ENCODE measurements around the gene HSD17B11. TPM values are rescaled to one million over a fixed set of nuclear protein-coding genes. Genes with fewer than 3 reads are reported as not detected.
"Not testable (repeated sequence)": the region's sequence is repeated elsewhere in the genome, so short reads cannot be mapped to it uniquely, and the experiment has no call there.

Gene HSD17B11
- total RNA-seq, 4 donors from 2014 or later = 62.0 to 142 (median 105) TPM

DNA sequence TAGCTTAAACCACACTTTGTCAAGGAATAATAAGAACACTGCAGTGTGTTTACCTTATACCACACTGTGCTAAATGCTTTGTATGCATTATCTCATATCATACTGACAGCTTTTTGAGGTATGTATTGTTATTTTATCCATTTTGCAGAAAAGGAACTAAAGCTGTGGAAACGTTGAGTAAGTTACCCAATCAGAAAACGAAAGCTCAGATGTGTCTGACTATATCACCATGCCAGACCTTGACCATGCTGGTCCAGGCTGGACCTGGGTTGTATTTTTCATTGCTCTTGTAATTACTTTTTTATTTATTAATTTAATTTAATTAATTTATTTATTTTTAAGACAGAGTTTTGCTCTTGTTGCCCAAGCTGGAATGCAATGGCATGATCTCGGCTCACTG, 2.1 kb downstream of the HSD17B11 start:
- TF ChIP-seq POLR2A (IDR thresholded peaks at IDR 0.05) = no peak
- TF ChIP-seq, protein P1, sequence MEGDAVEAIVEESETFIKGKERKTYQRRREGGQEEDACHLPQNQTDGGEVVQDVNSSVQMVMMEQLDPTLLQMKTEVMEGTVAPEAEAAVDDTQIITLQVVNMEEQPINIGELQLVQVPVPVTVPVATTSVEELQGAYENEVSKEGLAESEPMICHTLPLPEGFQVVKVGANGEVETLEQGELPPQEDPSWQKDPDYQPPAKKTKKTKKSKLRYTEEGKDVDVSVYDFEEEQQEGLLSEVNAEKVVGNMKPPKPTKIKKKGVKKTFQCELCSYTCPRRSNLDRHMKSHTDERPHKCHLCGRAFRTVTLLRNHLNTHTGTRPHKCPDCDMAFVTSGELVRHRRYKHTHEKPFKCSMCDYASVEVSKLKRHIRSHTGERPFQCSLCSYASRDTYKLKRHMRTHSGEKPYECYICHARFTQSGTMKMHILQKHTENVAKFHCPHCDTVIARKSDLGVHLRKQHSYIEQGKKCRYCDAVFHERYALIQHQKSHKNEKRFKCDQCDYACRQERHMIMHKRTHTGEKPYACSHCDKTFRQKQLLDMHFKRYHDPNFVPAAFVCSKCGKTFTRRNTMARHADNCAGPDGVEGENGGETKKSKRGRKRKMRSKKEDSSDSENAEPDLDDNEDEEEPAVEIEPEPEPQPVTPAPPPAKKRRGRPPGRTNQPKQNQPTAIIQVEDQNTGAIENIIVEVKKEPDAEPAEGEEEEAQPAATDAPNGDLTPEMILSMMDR (IDR thresholded peaks at IDR 0.05) = no peak
- Histone ChIP-seq H3K4me3 (peak overlapping the region in 1 of 2 donors; percentile 59), H3K27me3 (no peaks in the 10 kb centered on the region), H3K9me3 (peaks cover 0 to 4% of the 10 kb centered on the region in 2 donors), H3K27ac (peak overlapping the region; percentile 94 to 97), H3K4me1 (no peaks in the 10 kb centered on the region), H3K36me3 (no peaks in the 10 kb centered on the region)
- intact Hi-C loops (cut with DNase I; ENCODE audit: low total_unique reads) = loop anchor here (10.0 kb wide), 1 partner anchor 76 kb away; no protein-coding TSS in a partner anchor
- no peak for DNase-seq

DNA sequence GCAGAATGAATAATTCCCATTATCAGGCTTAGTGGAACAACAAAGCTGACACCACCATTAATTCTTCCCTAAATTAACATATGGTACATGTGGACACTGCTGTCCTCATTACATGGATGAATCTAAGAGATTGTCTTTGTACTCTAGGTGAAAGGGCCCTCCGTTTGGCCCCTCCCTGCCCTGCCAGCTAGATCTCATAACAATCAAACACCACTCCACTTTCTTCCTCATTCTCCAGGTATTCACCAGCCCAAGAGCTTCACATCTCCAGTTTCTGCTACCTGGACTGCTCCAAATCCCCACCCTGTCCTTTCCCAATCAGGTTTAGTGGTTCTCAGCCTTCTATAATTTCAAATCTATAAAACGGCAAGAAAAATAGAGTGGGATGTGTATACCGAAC, 3.8 kb downstream of the HSD17B11 start:
- no peak for TF ChIP-seq POLR2A (IDR thresholded peaks at IDR 0.05)
- TF ChIP-seq, protein P1 (IDR thresholded peaks at IDR 0.05) = no peak
- no peaks in the 10 kb centered on the region for H3K36me3 ChIP-seq
- DNase-seq = no peak
- no peak overlapping the region for H3K27ac ChIP-seq
- intact Hi-C loops (cut with DNase I; ENCODE audit: low total_unique reads) = loop anchor here (10.0 kb wide), 1 partner anchor 78 kb away; no protein-coding TSS in a partner anchor
- H3K4me1 ChIP-seq = no peaks in the 10 kb centered on the region
- H3K4me3 ChIP-seq = no peak overlapping the region
- H3K9me3 ChIP-seq = peaks cover 0 to 4% of the 10 kb centered on the region in 2 donors
- no peaks in the 10 kb centered on the region for H3K27me3 ChIP-seq

DNA sequence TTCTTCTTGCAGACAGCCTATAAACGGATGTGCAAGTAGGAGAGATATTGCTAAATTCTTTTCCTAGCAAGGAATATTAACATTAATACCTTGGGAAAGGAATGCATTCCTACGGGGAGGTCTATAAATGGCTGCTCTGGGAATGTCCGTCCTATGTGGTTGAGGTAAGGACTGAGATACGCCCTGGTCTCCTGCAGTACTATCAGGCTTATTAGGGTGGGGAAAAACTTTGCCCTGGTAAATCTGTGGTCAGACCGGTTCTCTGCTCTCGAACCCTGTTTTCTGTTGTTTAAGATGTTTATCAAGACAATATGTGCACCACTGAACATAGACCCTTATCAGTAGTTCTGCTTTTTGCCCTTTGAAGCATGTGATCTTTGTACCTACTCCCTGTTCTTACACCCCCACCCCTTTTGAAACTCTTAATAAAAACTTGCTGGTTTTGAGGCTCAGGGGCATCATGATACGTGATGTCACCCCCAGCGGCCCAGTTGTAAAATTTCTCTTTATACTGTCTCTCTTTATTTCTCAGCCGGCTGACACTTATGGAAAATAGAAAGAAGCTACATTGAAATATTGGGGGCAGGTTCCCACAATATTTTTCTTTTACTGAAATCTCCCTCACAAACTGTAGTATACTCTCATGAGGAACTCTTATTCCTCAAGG, 6.4 kb downstream of the HSD17B11 start:
- not testable (repeated sequence) for H3K27me3 ChIP-seq, H3K4me3 ChIP-seq, H3K9me3 ChIP-seq, DNase-seq, H3K36me3 ChIP-seq, H3K4me1 ChIP-seq, H3K27ac ChIP-seq
- intact Hi-C loops (cut with DNase I; ENCODE audit: low total_unique reads) = loop anchor here (10.0 kb wide), 1 partner anchor 80 kb away; no protein-coding TSS in a partner anchor

DNA sequence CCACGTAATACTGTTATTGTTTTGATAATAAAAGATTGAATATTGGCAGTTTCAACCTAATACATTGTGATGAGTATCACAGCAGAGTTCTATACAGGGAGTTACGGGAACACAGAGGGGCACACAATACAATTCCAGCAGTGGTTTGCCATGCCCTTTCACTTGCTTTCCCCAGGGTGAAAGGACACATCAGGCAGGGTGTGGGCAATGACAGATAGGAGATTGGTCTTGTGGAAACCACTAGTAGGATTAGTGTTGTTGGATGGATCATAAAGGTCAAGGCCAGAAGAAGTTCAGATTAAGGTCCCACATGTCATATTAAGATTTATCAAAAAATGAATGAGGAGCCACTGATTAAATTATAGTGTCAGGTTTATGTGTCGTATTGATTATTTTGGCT, 8.1 kb downstream of the HSD17B11 start:
- no peaks in the 10 kb centered on the region for H3K9me3 ChIP-seq
- DNase-seq = no peak
- intact Hi-C loops (cut with DNase I; ENCODE audit: low total_unique reads) = loop anchor here (10.0 kb wide), 1 partner anchor 82 kb away; no protein-coding TSS in a partner anchor
- no peaks in the 10 kb centered on the region for H3K27me3 ChIP-seq
- no peak for TF ChIP-seq POLR2A (IDR thresholded peaks at IDR 0.05)
- TF ChIP-seq, protein P1 (IDR thresholded peaks at IDR 0.05) = no peak
- no peaks in the 10 kb centered on the region for H3K36me3 ChIP-seq
- no peak overlapping the region for H3K4me3 ChIP-seq
- peak overlapping the region; percentile 7 to 32 for H3K27ac ChIP-seq
- H3K4me1 ChIP-seq = no peaks in the 10 kb centered on the region

DNA sequence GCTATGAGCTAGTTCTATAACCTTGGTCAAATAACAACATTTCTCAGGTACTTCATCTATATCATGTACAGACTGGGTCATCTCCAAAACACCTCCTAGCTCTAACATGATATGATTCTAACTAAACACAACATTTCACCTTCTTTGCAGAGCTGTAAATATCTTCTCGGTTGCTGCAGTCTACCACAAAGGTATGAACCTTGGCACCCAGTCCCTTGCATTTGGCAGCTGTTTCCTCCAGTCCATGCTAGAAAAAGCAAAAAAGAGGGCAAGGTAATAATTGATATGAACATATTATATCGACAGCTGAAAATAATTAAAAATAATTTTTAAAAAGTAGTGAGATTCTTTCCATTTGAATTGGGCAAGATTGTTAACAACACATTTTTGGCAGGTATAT, 8.9 kb downstream of the HSD17B11 start:
- no peak for DNase-seq
- intact Hi-C loops (cut with DNase I; ENCODE audit: low total_unique reads) = loop anchor here (10.0 kb wide), 1 partner anchor 83 kb away; no protein-coding TSS in a partner anchor
- Histone ChIP-seq H3K9me3 (no peaks in the 10 kb centered on the region), H3K27ac (peak overlapping the region in 1 of 2 donors; percentile 32), H3K27me3 (no peaks in the 10 kb centered on the region), H3K4me1 (no peaks in the 10 kb centered on the region), H3K36me3 (no peaks in the 10 kb centered on the region), H3K4me3 (no peak overlapping the region)
- no peak for TF ChIP-seq POLR2A (IDR thresholded peaks at IDR 0.05)
- TF ChIP-seq, protein P1 (IDR thresholded peaks at IDR 0.05) = no peak
